IgD-negative memory B cell (primary cell): Measurements from ENCODE around the gene PRRG1. TPM values are rescaled to one million over a fixed set of nuclear protein-coding genes. Genes with fewer than 3 reads are reported as not detected.
"Not testable (repeated sequence)": the region's sequence is repeated elsewhere in the genome, so short reads cannot be mapped to it uniquely, and the experiment has no call there.

Experiments
- H3K27ac Mint-ChIP-seq, 3 donors: one replicate each; pipeline ENCODE4 v1.8.0; 2020 to 2022; ENCODE audit warnings: mild to moderate bottlenecking in 3 of 3, mixed read lengths in 3 of 3, moderate library complexity in 1 of 3
- H3K27me3 Mint-ChIP-seq: one replicate; pipeline ENCODE4 v1.8.0; 2021; ENCODE audit warnings: mixed read lengths
- H3K36me3 Mint-ChIP-seq: one replicate; pipeline ENCODE4 v1.8.0; 2020; ENCODE audit warnings: mild to moderate bottlenecking, mixed read lengths
- H3K4me1 Mint-ChIP-seq, 3 donors: one replicate each; pipeline ENCODE4 v1.8.0; 2020 to 2022; ENCODE audit warnings: mixed read lengths in 3 of 3, mild to moderate bottlenecking in 1 of 3
- H3K4me3 Mint-ChIP-seq, 4 donors: one replicate each; pipeline ENCODE4 v1.8.0; 2020 to 2022; ENCODE audit warnings: mild to moderate bottlenecking in 4 of 4, mixed read lengths in 4 of 4, moderate library complexity in 3 of 4
- H3K9me3 Mint-ChIP-seq, 3 donors: one replicate each; pipeline ENCODE4 v1.8.0; 2020 to 2021; ENCODE audit warnings: mixed read lengths in 3 of 3, mild to moderate bottlenecking in 1 of 3
- polyA plus RNA-seq: library from polyadenylated mRNA; unstranded; fragments of 300-500 nt; fragmentation: Illumina TruSeq; gene quantifications from one replicate; pipeline ENCODE4 v1.2.3, GENCODE V29; 2021

Gene PRRG1
- not detected for polyA plus RNA-seq

DNA sequence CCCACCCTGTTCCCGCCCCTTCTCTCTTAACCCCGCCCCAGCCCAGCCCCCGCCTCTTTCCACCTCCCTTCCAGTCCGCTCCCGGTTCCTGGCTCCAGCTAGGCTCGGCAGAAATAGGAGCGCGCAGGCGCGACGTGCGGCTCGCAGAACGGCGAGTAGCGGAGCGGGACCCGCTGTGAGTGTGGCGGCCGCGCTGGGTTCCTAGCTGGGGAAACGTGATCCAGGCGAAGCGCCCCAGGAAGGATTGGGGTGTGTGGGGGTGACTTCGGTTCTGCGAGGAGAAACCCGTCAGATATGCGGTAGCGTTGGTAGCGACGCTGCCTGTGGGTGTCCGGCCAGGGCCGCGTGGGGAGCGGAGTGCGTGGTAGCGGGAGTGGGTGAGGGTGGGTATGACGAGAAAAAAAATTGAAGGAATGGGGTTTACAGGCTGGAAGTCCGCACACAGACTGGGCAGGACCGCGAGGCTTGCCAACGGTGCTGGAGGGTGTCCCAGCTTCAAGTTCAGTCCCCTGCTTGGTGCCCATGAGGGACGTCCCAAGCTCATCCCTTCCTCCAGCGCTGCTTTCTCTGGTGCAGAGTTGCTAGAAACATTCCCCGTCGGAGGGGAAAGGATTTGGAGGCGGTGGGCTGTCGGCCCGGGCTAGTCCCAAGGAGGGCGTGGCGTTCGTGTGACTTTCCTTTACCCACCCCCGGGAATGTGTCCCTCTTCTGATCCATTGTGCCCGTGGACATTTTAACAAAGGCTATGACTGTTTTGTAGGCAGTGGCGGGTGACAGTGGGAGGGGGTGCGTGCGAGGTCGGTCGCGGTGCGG lies at the start of gene PRRG1:
Gene PRRG1, plus strand, starts transcription at position 144 of the 813 bp plus-strand sequence. CDS start 56,886 bp downstream, outside the sequence.
- H3K27ac Mint-ChIP-seq: no peak within 1 kb of the TSS
- peaks cover 16% of the 10 kb centered on the region for H3K27me3 Mint-ChIP-seq
- no peaks in the 10 kb centered on the region for H3K36me3 Mint-ChIP-seq
- no peak within 1 kb of the TSS for H3K4me3 Mint-ChIP-seq
- peaks cover 0 to 5% (median 0%) of the 10 kb centered on the region in 3 donors for H3K9me3 Mint-ChIP-seq
- no peaks in the 10 kb centered on the region for H3K4me1 Mint-ChIP-seq

DNA sequence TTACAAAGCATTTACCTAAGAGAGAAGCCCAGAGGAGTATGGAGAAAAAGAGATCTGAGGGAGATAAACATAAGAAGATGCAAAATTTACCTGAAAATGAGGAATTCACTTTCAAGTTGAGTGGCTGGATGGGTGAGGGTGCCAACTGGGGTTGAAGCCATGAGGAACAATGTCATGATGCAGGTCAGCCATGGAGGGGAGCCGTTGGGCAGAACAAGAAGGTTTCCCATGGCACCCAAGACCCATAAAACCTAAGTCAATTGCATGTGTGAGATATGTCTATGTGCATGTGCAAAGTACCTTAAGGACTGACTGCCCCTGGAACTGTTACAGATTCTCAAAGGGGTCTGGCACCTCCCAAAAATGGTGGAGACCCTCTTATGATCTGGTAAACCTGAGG lies 46.6 kb upstream of the PRRG1 start:
- H3K4me1 Mint-ChIP-seq: no peaks in the 10 kb centered on the region
- H3K27ac Mint-ChIP-seq: no peak overlapping the region
- H3K27me3 Mint-ChIP-seq: no peaks in the 10 kb centered on the region
- H3K4me3 Mint-ChIP-seq: no peak overlapping the region
- no peaks in the 10 kb centered on the region for H3K36me3 Mint-ChIP-seq
- H3K9me3 Mint-ChIP-seq: peaks cover 0 to 4% (median 0%) of the 10 kb centered on the region in 3 donors

DNA sequence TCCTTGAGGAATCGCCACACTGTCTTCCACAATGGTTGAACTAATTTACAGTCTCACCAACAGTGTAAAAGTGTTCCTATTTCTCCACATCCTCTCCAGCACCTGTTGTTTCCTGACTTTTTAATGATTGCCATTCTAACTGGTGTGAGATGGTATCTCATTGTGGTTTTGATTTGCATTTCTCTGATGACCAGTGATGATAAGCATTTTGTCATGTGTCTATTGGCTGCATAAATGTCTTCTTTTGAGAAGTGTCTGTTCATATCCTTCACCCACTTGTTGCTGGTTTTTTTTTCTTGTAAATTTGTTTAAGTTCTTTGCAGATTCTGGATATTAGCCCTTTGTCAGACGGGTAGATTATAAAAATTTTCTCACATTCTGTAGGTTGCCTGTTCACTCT lies 43.9 kb upstream of the PRRG1 start:
- not testable (repeated sequence) for H3K9me3 Mint-ChIP-seq, H3K27ac Mint-ChIP-seq, H3K36me3 Mint-ChIP-seq, H3K27me3 Mint-ChIP-seq, H3K4me1 Mint-ChIP-seq, H3K4me3 Mint-ChIP-seq

DNA sequence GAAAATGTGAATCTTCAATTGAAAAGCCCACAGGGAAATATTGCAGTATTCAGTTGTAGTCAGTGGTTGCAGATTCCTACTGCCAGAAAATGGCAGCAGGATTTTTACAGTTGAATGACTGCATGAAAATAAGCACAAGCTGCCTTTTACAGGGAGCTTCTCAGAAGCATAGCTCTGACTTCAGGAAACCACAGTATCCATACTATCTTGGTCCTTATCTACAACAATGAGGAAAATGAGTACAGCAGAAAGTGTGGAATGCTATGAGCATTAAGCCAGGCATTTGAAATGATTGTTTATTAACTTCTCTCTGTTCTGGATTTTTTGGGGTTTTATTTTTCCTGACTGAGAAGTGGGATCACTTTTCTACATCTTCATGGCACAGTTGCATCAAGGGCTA lies 34.6 kb upstream of the PRRG1 start:
- Mint-ChIP-seq H3K36me3 (no peaks in the 10 kb centered on the region), H3K27me3 (peaks cover 3% of the 10 kb centered on the region), H3K9me3 (peaks cover 0 to 3% (median 0%) of the 10 kb centered on the region in 3 donors), H3K4me3 (no peak overlapping the region), H3K4me1 (no peaks in the 10 kb centered on the region), H3K27ac (no peak overlapping the region)

DNA sequence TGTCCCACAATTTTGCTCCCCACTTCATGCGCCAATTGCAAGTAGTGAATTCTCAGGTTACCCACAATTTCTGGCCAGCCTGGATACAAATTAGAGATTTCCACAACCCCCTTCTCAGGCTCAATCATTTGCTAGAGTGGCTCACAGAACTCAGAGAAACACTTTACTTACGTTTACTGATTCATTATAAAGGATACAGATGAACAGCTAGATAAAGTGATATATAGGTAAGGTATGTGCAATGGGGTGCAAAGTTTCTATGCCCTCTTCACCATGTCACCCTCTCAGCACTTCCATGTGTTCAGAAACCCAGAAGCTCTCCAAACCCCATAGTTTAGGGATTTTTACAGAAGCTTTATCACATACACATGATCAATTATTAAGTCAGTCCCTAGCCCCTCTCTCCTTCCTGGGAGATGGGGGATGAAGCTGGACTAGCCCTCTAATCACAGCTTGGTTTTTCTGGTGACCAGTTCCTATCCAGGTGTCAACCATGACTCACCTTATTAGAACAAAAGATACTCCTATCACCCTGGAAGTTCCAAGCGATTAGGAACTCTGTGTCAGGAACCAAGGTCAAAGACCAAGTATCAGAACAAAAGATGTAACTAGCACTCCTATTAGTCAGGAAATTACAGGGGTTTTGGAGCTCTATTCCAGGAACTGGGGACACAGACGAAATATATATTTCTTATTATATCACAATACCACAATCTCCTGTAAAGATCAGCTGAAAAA lies 33.5 kb upstream of the PRRG1 start:
- no peaks in the 10 kb centered on the region for H3K36me3 Mint-ChIP-seq
- no peaks in the 10 kb centered on the region for H3K4me1 Mint-ChIP-seq
- H3K27me3 Mint-ChIP-seq: peaks cover 3% of the 10 kb centered on the region
- H3K27ac Mint-ChIP-seq: no peak overlapping the region
- peaks cover 0 to 3% (median 0%) of the 10 kb centered on the region in 3 donors for H3K9me3 Mint-ChIP-seq
- no peak overlapping the region for H3K4me3 Mint-ChIP-seq

DNA sequence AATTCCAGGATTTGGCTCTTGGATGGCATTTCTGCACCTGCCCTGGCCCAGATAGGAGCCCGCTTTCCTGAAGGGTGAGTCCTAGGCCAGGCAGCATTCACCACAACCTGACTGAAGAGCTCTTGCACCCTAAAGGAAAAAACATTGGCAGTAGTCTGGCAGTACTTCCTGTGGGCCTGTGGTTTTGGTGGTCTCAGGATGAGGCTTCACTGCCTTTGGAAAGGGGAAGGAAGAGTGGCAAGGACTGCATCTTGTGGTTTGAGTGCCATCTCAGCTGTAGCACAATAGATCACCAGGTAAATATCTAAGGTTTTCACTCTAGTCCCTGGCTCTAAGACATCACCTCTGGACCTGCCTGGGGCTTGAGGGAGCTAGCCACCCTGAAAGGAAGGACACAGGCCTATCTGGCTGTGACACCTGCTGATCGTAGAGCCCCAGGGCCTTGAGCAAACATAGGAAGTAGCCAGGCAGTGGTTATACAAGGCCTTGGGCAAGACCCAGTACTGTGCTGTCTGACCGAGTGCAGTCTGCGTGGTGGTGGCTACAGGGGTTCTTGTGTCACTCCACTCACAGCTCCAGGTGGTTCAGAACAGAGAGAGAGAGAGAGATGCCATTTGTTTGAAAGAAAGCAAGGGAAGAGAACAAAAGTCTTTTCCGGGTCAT lies 28.5 kb upstream of the PRRG1 start:
- Mint-ChIP-seq H3K4me3 (no peak overlapping the region), H3K27ac (no peak overlapping the region), H3K4me1 (no peaks in the 10 kb centered on the region), H3K36me3 (no peaks in the 10 kb centered on the region), H3K9me3 (peaks cover 0 to 6% (median 2%) of the 10 kb centered on the region in 3 donors), H3K27me3 (peaks cover 4% of the 10 kb centered on the region)

DNA sequence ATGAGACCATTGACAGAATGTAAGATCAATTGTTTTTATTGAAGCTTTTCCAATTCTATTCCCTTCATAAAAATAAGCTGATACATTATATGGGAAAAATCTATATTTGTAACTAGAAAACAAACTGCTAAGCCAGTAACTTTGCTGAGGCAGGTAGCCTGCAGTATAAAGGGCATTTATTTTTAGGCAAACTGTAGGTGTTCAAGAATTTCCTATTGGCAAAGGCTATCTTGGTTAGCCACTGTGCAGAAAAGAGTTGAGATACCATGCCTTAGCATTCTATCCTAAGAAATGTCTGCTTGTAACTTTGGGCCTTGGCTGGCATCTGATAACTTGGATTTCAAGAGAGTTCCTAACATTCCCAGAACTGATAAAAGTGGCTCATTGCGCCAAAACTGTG lies 18.5 kb upstream of the PRRG1 start:
- no peak overlapping the region for H3K4me3 Mint-ChIP-seq
- no peak overlapping the region for H3K27ac Mint-ChIP-seq
- H3K4me1 Mint-ChIP-seq: peaks cover 0 to under 1% (median 0%) of the 10 kb centered on the region in 3 donors
- peaks cover 3% of the 10 kb centered on the region for H3K36me3 Mint-ChIP-seq
- peaks cover 0 to 2% (median 0%) of the 10 kb centered on the region in 3 donors for H3K9me3 Mint-ChIP-seq
- H3K27me3 Mint-ChIP-seq: peaks cover 4% of the 10 kb centered on the region

DNA sequence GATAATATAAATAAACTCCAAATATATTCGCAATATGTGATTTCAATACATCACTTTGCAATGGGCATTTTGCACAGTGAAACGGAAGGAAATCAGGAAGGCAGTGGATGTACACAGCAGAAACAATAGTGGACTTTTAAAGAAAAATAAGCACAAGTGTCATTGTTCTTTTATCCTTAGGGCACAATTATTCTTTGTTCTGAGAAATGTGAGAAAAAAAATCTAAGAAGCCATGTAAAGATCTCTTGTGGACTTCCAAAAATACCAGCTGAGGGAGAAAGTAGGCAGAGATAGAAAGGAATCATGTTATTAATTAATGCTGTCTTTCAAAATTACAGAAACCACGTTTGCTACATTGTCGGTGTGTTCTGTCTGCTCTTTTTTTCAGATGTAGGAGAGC lies 17.6 kb upstream of the PRRG1 start:
- Mint-ChIP-seq H3K27ac (no peak overlapping the region), H3K27me3 (peaks cover 4% of the 10 kb centered on the region), H3K4me1 (peaks cover 0 to 1% (median 0%) of the 10 kb centered on the region in 3 donors), H3K36me3 (peaks cover 3% of the 10 kb centered on the region), H3K9me3 (no peaks in the 10 kb centered on the region), H3K4me3 (no peak overlapping the region)

DNA sequence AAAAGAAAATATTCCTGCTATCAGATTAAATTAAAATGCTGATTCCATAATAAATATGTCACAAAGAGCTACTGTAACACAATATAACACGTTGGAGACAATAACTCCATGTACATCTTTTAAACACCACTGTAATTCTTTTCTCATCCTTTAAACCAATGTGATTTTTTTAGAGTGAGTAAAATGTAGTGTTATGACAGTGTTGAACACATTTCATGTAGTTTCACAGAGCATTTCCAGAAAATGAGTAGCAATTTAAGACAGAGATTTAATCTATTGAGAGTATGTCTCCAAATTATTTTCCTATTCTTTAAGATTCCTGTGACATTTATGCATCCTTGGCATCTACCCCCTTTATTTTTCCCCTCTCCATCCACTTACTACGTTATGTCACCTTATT lies 17.1 kb upstream of the PRRG1 start:
- Mint-ChIP-seq H3K4me1 (peaks cover 0 to 1% (median 0%) of the 10 kb centered on the region in 3 donors), H3K27ac (no peak overlapping the region), H3K9me3 (no peaks in the 10 kb centered on the region), H3K27me3 (peaks cover 4% of the 10 kb centered on the region), H3K4me3 (no peak overlapping the region), H3K36me3 (peaks cover 3% of the 10 kb centered on the region)

DNA sequence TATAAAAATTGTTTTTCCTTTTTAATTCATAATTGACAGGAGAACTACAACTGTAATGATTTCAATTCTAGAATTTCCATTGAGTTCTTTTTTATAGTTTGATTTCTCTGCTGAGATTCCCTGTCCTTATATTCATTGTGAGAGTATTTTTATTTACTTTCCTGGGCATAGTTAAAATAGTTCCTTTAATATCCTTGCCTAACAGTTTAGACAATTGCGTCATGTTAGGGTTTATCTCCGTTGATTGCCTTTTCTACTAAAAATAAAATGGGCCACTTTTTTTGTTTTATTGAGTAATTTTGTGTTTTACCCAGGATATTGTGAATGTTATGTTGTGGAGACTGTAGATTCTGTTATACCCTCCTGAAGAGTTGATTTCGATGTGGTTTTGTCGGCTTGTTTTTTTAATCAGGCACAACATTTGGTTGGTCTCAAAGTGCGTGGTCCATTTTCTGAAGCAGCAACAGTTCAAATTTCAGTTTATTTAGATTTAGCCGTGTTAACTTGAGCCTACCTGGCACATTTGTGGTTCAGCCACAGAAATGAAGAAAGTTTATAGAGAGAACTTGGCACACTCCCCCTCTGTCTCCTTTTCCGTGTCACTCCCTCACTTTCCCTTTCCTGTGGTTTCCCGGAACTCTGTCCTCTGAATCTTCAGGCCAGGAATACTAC lies 16.0 kb upstream of the PRRG1 start:
- Mint-ChIP-seq H3K27ac (no peak overlapping the region), H3K36me3 (peaks cover 3% of the 10 kb centered on the region), H3K4me3 (no peak overlapping the region), H3K4me1 (peaks cover 0 to 1% (median 0%) of the 10 kb centered on the region in 3 donors), H3K9me3 (no peaks in the 10 kb centered on the region), H3K27me3 (peaks cover 4% of the 10 kb centered on the region)

DNA sequence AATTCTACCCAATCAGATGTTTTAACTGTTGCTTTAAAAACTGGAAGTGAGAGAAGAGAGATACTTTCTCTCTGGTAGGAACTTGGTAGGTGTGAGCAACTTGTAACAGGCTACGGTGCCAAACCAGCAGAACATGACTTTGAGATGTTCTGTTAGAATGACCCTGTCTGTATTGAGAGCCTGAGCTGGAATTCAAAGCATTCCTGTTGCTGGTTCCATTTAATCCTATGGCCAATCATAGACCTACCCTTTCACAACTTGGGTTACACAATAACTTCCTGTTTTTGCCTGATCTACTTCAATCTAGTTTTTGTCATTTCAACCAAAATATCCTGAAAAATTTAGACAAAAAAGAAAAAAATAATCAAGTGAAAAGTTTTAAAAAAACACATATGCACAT lies 1.7 kb upstream of the PRRG1 start:
- Mint-ChIP-seq H3K27ac (no peak overlapping the region), H3K9me3 (peaks cover 0 to 5% (median 0%) of the 10 kb centered on the region in 3 donors), H3K4me3 (no peak overlapping the region), H3K4me1 (no peaks in the 10 kb centered on the region), H3K27me3 (peaks cover 16% of the 10 kb centered on the region), H3K36me3 (no peaks in the 10 kb centered on the region)

DNA sequence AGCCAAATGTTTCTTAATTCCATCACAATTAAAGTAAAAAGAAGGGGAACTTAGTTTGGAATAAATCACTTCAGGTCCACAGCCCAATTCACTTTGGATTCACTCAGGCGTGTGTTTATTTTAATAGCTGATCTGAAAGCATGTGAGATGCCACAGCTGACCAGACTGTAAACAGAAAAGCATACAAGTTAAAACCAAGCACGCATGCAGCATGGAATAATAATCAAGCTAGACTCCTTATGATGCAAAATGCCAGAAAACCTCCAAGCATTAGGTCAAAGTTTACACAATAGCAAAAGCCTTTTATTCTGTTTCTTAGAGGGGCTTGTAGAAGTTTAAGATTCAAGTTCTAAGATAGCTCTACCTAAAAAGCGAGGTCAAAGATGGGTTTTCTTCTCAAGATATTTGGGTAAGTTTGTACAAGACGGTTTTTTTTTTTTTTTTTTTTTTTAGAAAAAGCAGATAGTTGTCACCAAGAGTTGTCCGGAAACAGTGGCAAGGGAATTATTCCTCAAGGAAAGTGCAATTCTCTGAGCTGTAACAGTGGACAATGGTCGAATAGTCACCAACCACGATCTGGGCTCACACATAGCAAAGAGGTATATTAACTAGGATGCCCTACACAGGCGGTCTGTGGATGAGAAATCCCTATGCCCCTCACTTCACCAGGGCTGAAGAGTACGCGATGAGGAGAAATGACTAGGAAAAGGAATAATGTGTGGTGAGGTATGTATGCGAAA lies 763 bp upstream of the PRRG1 start:
- no peak overlapping the region for H3K4me3 Mint-ChIP-seq
- peaks cover 16% of the 10 kb centered on the region for H3K27me3 Mint-ChIP-seq
- no peaks in the 10 kb centered on the region for H3K36me3 Mint-ChIP-seq
- no peak overlapping the region for H3K27ac Mint-ChIP-seq
- peaks cover 0 to 3% (median 0%) of the 10 kb centered on the region in 3 donors for H3K9me3 Mint-ChIP-seq
- no peaks in the 10 kb centered on the region for H3K4me1 Mint-ChIP-seq

DNA sequence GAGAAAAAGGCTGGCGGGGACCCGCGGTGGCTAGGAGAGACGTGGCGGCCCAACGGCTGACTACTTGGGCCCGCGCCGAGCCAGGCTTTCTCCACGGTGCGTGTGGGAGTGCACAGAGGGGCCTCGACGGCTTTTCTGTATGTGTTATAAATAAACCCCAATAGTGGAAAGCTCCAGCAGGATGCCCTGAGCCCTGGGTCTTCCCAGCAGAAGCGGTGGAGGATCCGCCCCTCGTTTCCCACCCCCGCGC lies 268 bp upstream of the PRRG1 start:
- peaks cover 0 to 3% (median 0%) of the 10 kb centered on the region in 3 donors for H3K9me3 Mint-ChIP-seq
- no peak overlapping the region for H3K27ac Mint-ChIP-seq
- no peak overlapping the region for H3K4me3 Mint-ChIP-seq

DNA sequence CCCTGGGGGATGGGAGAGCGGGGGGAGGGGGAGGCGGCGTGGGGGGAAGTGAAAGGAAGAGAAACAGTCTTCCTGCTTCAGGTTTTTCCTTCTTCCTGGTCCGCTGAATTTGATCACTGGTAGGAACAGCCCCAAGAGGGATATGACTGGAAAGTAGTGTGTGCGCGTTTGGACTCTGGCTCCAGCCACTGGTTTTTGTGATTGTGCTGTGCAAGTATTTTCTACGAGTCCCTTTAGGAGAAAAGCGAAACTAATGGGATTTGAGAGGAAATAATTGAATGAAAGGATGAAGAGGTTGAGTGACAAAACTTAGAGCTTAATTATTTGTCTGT lies 836 bp downstream of the PRRG1 start:
- H3K27me3 Mint-ChIP-seq: peaks cover 18% of the 10 kb centered on the region
- no peaks in the 10 kb centered on the region for H3K4me1 Mint-ChIP-seq
- H3K9me3 Mint-ChIP-seq: peaks cover 0 to 6% (median 0%) of the 10 kb centered on the region in 3 donors
- H3K4me3 Mint-ChIP-seq: no peak overlapping the region
- H3K27ac Mint-ChIP-seq: no peak overlapping the region
- no peaks in the 10 kb centered on the region for H3K36me3 Mint-ChIP-seq

More for the DNA sequence above, 268 bp upstream of the PRRG1 start:
- no peaks in the 10 kb centered on the region for H3K36me3 Mint-ChIP-seq
- peaks cover 16% of the 10 kb centered on the region for H3K27me3 Mint-ChIP-seq
- H3K4me1 Mint-ChIP-seq: no peaks in the 10 kb centered on the region
